Measurements from ENCODE around the gene GRIK4.

DNA sequence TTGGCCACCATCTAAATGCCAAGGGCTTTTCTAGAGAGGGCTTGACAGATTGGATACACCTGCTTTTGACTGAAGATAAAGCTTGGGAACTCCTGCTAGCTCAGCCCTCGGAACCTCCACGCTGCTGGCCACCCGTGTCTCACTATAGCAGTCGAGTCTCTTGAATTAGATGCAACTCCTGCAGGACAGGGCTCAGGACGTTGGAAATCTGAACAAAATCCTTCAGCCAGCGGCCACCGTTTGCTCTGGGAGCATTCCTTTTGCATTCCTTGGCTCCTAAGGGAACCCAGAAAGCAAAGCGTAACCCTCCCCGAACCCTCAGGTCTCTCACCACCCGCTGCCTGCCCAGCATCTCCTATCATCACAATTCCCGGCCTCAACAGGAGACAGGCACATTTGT is 77.8 kb downstream of the GRIK4 start:
- TF ChIP-seq, protein P1, sequence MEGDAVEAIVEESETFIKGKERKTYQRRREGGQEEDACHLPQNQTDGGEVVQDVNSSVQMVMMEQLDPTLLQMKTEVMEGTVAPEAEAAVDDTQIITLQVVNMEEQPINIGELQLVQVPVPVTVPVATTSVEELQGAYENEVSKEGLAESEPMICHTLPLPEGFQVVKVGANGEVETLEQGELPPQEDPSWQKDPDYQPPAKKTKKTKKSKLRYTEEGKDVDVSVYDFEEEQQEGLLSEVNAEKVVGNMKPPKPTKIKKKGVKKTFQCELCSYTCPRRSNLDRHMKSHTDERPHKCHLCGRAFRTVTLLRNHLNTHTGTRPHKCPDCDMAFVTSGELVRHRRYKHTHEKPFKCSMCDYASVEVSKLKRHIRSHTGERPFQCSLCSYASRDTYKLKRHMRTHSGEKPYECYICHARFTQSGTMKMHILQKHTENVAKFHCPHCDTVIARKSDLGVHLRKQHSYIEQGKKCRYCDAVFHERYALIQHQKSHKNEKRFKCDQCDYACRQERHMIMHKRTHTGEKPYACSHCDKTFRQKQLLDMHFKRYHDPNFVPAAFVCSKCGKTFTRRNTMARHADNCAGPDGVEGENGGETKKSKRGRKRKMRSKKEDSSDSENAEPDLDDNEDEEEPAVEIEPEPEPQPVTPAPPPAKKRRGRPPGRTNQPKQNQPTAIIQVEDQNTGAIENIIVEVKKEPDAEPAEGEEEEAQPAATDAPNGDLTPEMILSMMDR (conservative IDR thresholded peaks at IDR 0.05): no peak
- TF ChIP-seq EZH2 (IDR thresholded peaks at IDR 0.05; ENCODE audit: low read depth): no peak
